Esophagus muscularis mucosa (tissue), 4 donors: ENCODE measurements around the gene CYP2J2. TPM values are rescaled to one million over a fixed set of nuclear protein-coding genes. Genes with fewer than 3 reads are reported as not detected.
"Not testable (repeated sequence)": the region's sequence is repeated elsewhere in the genome, so short reads cannot be mapped to it uniquely, and the experiment has no call there.

ENCODE experiments used
- DNase-seq: peaks from one replicate; pipeline ENCODE4 v3.0.0-alpha.2; 2017; ENCODE audit errors: extremely low spot score
- H3K27ac ChIP-seq, 4 donors: fragments of 200-600 bp; sonication (generic); replicated peaks in 1 of 4; 1 replicate in 3 of 4; 2 replicates in 1 of 4; pipeline ENCODE4 v1.5.1; 2016 to 2019; ENCODE audit warnings: mild to moderate bottlenecking in 1 of 4
- H3K27me3 ChIP-seq, 4 donors: fragments of 200-600 bp; sonication (generic); one replicate each; pipeline versions ENCODE4 v1.5.1 to v1.6.0; 2016 to 2019
- H3K36me3 ChIP-seq, 4 donors: fragments of 200-600 bp; sonication (generic); one replicate each; pipeline ENCODE4 v1.5.1; 2016 to 2019
- H3K4me1 ChIP-seq, 4 donors: fragments of 200-600 bp; sonication (generic); one replicate each; pipeline ENCODE4 v1.5.1; 2016 to 2019
- H3K4me3 ChIP-seq, 4 donors: fragments of 200-600 bp; sonication (generic); 1 replicate in 2 of 4; 2 replicates in 2 of 4; pipeline ENCODE4 v1.5.1; 2016 to 2019; ENCODE audit warnings: mild to moderate bottlenecking in 4 of 4, moderate library complexity in 1 of 4
- H3K9me3 ChIP-seq, 4 donors: fragments of 200-600 bp; sonication (generic); 1 replicate in 3 of 4; 2 replicates in 1 of 4; pipeline ENCODE4 v1.5.1; 2016 to 2019
- CTCF ChIP-seq, 3 experiments: fragments of 200-600 bp in 2 of 3; fragments of 450-650 bp in 1 of 3; sonication (generic) in 2 of 3; IDR thresholded peaks; one replicate each; pipeline ENCODE4 v1.5.1; 2017 to 2019; ENCODE audit warnings: antibody characterized with exemption in 3 of 3, mild to moderate bottlenecking in 2 of 3, moderate library complexity in 1 of 3
- EP300 ChIP-seq: sonication (generic); formaldehyde crosslinking; IDR thresholded peaks from one replicate; pipeline ENCODE4 v1.6.1; 2017; ENCODE audit warnings: antibody characterized with exemption
- POLR2A ChIP-seq: fragments of 450-650 bp; IDR thresholded peaks from one replicate; pipeline ENCODE4 v1.6.1; 2017; ENCODE audit warnings: antibody characterized with exemption, moderate library complexity, mild to moderate bottlenecking, low read depth
- POLR2AphosphoS5 ChIP-seq, 2 donors: sonication (generic); formaldehyde crosslinking; IDR thresholded peaks; one replicate each; pipeline ENCODE4 v1.6.1; 2017; ENCODE audit warnings: antibody characterized with exemption in 2 of 2
- WGBS: methylation state at CpG from one replicate; pipeline ENCODE4 v1.1.5; 2018; 5-methylcytosine and 5-hydroxymethylcytosine counted together
- intact Hi-C: fragments of 100-400 bp; cut with DNase I; formaldehyde crosslinking; loops from one replicate; pipeline ENCODE4 v1.15.1; 2023
- total RNA-seq, 4 donors: library from RNA; depleted of rRNA; stranded (reverse); fragments of >200 nt; gene quantifications; one replicate each; pipeline versions ENCODE4 v1.1.0 to v1.2.1, GENCODE V29; 2016

CYP2J2 gene
- under 1 TPM in 3 of 4 donors, not detected in 1; 0.17 to 0.42 (median 0.26) TPM for total RNA-seq

GRCh38 chr1:59926381-59927123, at the start of gene CYP2J2:
Gene CYP2J2, minus strand, starts transcription at chr1:59926773. Its CDS starts 27 bp downstream, at chr1:59926746.
- WGBS: 7% methylated on average over 19 of the region's 42 CpGs
- Histone ChIP-seq H3K4me1 (peaks cover 0 to 13% (median 12%) of the 10 kb centered on the region in 4 donors), H3K27ac (no peak within 1 kb of the TSS)

GRCh38 chr1:59973719-59974118, 47.1 kb upstream of the CYP2J2 start:
- 96% methylated on average over 1 of the region's 1 CpG for WGBS
- Histone ChIP-seq H3K36me3 (no peaks in the 10 kb centered on the region), H3K27me3 (peaks cover 0 to 6% (median 0%) of the 10 kb centered on the region in 4 donors), H3K9me3 (no peaks in the 10 kb centered on the region), H3K4me1 (peaks cover 6 to 17% (median 10%) of the 10 kb centered on the region in 4 donors), H3K4me3 (no peak overlapping the region), H3K27ac (no peak overlapping the region)
- TF ChIP-seq EP300 (no peak), POLR2A (no peak), CTCF (IDR thresholded peaks at IDR 0.05) (no peak), POLR2AphosphoS5 (IDR thresholded peaks at IDR 0.05) (no peak)
- intact Hi-C loops: no loop called here
- DNase-seq: no peak

More at GRCh38 chr1:59926381-59927123, at the start of gene CYP2J2:
- TF ChIP-seq POLR2A (no peak), EP300 (no peak), POLR2AphosphoS5 (IDR thresholded peaks at IDR 0.05) (no peak), CTCF (IDR thresholded peaks at IDR 0.05) (no peak)
- Histone ChIP-seq H3K4me3 (peak within 1 kb of the TSS; percentile 46 to 53 (median 50)), H3K27me3 (peaks cover 0 to 42% (median 9%) of the 10 kb centered on the region in 4 donors), H3K9me3 (peaks cover 0 to 17% (median 6%) of the 10 kb centered on the region in 4 donors), H3K36me3 (no peaks in the 10 kb centered on the region)
- DNase-seq: no peak
- intact Hi-C loops: no loop called here

GRCh38 chr1:59972216-59972927, 45.8 kb upstream of the CYP2J2 start:
- intact Hi-C loops: no loop called here
- no peak for DNase-seq
- 89% methylated on average over 20 of the region's 20 CpGs for WGBS
- no peak for TF ChIP-seq EP300
- TF ChIP-seq POLR2AphosphoS5 (IDR thresholded peaks at IDR 0.05): no peak
- TF ChIP-seq CTCF (IDR thresholded peaks at IDR 0.05): no peak
- no peak for TF ChIP-seq POLR2A
- H3K36me3 ChIP-seq: no peaks in the 10 kb centered on the region
- no peak overlapping the region for H3K27ac ChIP-seq
- H3K9me3 ChIP-seq: no peaks in the 10 kb centered on the region
- H3K27me3 ChIP-seq: peaks cover 0 to 6% (median 0%) of the 10 kb centered on the region in 4 donors
- H3K4me3 ChIP-seq: no peak overlapping the region
- H3K4me1 ChIP-seq: peaks cover 6 to 17% (median 10%) of the 10 kb centered on the region in 4 donors

GRCh38 chr1:59971464-59971911, 44.9 kb upstream of the CYP2J2 start:
- H3K9me3 ChIP-seq: no peaks in the 10 kb centered on the region
- no peaks in the 10 kb centered on the region for H3K36me3 ChIP-seq
- WGBS: 19% methylated on average over 13 of the region's 19 CpGs
- H3K27me3 ChIP-seq: peaks cover 0 to 5% (median 0%) of the 10 kb centered on the region in 4 donors
- peaks cover 6 to 9% (median 7%) of the 10 kb centered on the region in 4 donors for H3K4me1 ChIP-seq
- no peak overlapping the region for H3K4me3 ChIP-seq
- H3K27ac ChIP-seq: no peak overlapping the region
- DNase-seq: no peak
- intact Hi-C loops: no loop called here
- TF ChIP-seq POLR2AphosphoS5 (IDR thresholded peaks at IDR 0.05) (no peak), CTCF (IDR thresholded peaks at IDR 0.05) (peak; percentile 81 to 88 (median 88))

- WGBS: 96% methylated on average over 9 of the region's 42 CpGs
- H3K27me3 ChIP-seq: not testable (repeated sequence)
These were observed 43.1 kb upstream of the CYP2J2 start for GRCh38 chr1:59969542-59970175.

GRCh38 chr1:59968746-59969145, 42.2 kb upstream of the CYP2J2 start:
- intact Hi-C loops, H3K36me3 ChIP-seq, H3K27me3 ChIP-seq, H3K4me1 ChIP-seq, H3K9me3 ChIP-seq, DNase-seq, H3K27ac ChIP-seq, H3K4me3 ChIP-seq: not testable (repeated sequence)
- WGBS: 93% methylated on average over 17 of the region's 17 CpGs

More at GRCh38 chr1:59969542-59970175, 43.1 kb upstream of the CYP2J2 start:
- H3K9me3 ChIP-seq, H3K4me3 ChIP-seq, intact Hi-C loops, H3K27ac ChIP-seq, H3K36me3 ChIP-seq, H3K4me1 ChIP-seq, DNase-seq: not testable (repeated sequence)
